Measurements from ENCODE around the gene COX6A2.
A peak's percentile ranks its signal among the peaks of the same experiment; 100 is the strongest.

The COX6A2 gene

GRCh38 chr16:31474173-31474714 is 46.1 kb upstream of the COX6A2 start:
- no peak overlapping the region for H3K4me3 ChIP-seq (ENCODE audit: low read depth, low read length)
- H3K27ac ChIP-seq = peak overlapping the region; percentile 33
- H3K27me3 ChIP-seq (replicated peaks) = no peaks in the 10 kb centered on the region
- in situ Hi-C loops (cut with HindIII; ENCODE audit: low pct_ligation_motif_present, low sequenced_read_pairs) = loop anchor here (25.0 kb wide), 2 partner anchors 287 to 537 kb away; partner anchors contain the start of genes FUS and ORAI3
- peaks cover 55% of the 10 kb centered on the region for H3K36me3 ChIP-seq (replicated peaks)
- peak; percentile 77 for DNase-seq
- no peak for TF ChIP-seq CTCF (IDR thresholded peaks at IDR 0.05; ENCODE audit: low read depth, low read length, missing control alignments)

DNA sequence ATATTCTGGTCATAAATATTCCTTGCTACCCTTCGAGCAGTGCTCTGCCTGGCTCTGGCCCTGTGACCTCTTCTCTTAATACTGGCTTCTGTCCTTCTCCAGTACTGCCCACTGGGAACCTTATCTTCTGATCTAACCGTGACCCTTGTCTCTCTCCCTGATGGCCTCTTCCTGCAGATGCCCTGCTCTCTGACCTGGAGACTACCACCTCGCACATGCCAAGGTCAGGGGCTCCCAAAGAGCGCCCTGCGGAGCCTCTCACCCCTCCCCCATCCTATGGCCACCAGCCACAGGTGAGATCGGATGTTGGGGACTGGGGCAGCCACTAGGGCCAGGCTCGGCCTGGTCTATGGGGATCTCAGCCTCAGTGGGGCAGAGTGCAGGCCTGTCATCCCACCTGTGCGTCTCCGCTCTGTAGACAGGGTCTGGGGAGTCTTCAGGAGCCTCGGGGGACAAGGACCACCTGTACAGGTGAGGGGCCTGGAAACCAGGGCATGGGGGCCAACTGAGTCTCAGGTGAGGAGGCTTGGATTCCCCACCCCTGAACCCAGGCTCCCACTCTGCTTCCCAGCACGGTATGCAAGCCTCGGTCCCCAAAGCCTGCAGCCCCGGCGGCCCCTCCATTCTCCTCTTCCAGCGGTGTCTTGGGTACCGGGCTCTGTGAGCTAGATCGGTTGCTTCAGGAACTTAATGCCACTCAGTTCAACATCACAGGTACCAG is 45.3 kb upstream of the COX6A2 start:
- Histone ChIP-seq H3K4me3 (ENCODE audit: low read depth, low read length) (peak overlapping the region; percentile 85), H3K27me3 (replicated peaks) (no peaks in the 10 kb centered on the region), H3K27ac (peak overlapping the region; percentile 33), H3K36me3 (replicated peaks) (peaks cover 49% of the 10 kb centered on the region)
- DNase-seq = no peak
- TF ChIP-seq CTCF (IDR thresholded peaks at IDR 0.05; ENCODE audit: low read depth, low read length, missing control alignments) = no peak
- in situ Hi-C loops (cut with HindIII; ENCODE audit: low pct_ligation_motif_present, low sequenced_read_pairs) = loop anchor here (25.0 kb wide), 2 partner anchors 286 to 536 kb away; partner anchors contain the start of genes FUS and ORAI3

DNA sequence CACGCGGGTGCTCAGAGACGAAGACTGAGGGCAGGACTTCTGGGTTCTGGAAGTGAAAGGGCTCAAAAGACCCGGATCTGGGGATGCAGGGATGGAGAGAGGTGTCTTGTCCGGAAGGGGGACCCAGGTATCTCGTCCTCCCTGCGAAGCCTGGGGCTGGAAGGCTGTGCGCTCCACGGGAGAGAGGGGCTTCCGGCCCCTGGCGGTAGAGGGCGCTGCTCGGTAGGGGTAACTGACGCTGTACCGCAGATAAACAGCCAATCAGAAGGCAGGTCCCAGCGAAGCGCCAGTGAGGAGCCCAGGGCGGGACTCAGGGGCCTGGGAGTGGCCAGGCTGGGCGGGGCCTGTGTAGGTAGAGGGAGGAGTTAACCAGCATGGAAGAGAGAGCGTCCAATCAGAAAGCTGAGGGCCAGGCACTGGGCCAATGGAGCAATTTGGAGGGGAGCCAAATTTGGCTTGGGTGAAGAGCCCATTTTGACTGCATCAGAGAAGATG is 44.6 kb upstream of the COX6A2 start:
- Histone ChIP-seq H3K27ac (peak overlapping the region; percentile 90), H3K27me3 (replicated peaks) (no peaks in the 10 kb centered on the region), H3K36me3 (replicated peaks) (peaks cover 42% of the 10 kb centered on the region), H3K4me3 (ENCODE audit: low read depth, low read length) (peak overlapping the region; percentile 85)
- TF ChIP-seq CTCF (IDR thresholded peaks at IDR 0.05; ENCODE audit: low read depth, low read length, missing control alignments) = peak; percentile 82
- in situ Hi-C loops (cut with HindIII; ENCODE audit: low pct_ligation_motif_present, low sequenced_read_pairs) = loop anchor here (25.0 kb wide), 2 partner anchors 285 to 535 kb away; partner anchors contain the start of genes FUS and ORAI3
- peak; percentile 97 for DNase-seq

GRCh38 chr16:31471875-31472708 is 43.9 kb upstream of the COX6A2 start, which contains the start of gene TGFB1I1:
Gene TGFB1I1, plus strand, starts transcription at chr16:31472152. Its CDS starts 37 bp downstream, at chr16:31472189.
- in situ Hi-C loops (cut with HindIII; ENCODE audit: low pct_ligation_motif_present, low sequenced_read_pairs) = loop anchor here (25.0 kb wide), 2 partner anchors 285 to 535 kb away; partner anchors contain the start of genes FUS and ORAI3
- DNase-seq = peak; percentile 71
- H3K4me3 ChIP-seq (ENCODE audit: low read depth, low read length) = peak within 1 kb of the TSS; percentile 85
- H3K27ac ChIP-seq = peak within 1 kb of the TSS; percentile 90
- no peaks in the 10 kb centered on the region for H3K27me3 ChIP-seq (replicated peaks)
- H3K36me3 ChIP-seq (replicated peaks) = peaks cover 36% of the 10 kb centered on the region
- TF ChIP-seq CTCF (IDR thresholded peaks at IDR 0.05; ENCODE audit: low read depth, low read length, missing control alignments) = no peak

- peak; percentile 24 for DNase-seq
- in situ Hi-C loops (cut with HindIII; ENCODE audit: low pct_ligation_motif_present, low sequenced_read_pairs) = loop anchor here (25.0 kb wide), 2 partner anchors 284 to 534 kb away; partner anchors contain the start of genes FUS and ORAI3
- Histone ChIP-seq H3K36me3 (replicated peaks) (peaks cover 31% of the 10 kb centered on the region), H3K27me3 (replicated peaks) (no peaks in the 10 kb centered on the region), H3K27ac (peak overlapping the region; percentile 90), H3K4me3 (ENCODE audit: low read depth, low read length) (peak overlapping the region; percentile 85)
- TF ChIP-seq CTCF (IDR thresholded peaks at IDR 0.05; ENCODE audit: low read depth, low read length, missing control alignments) = no peak
Observed at GRCh38 chr16:31471241-31471874, 43.2 kb upstream of the COX6A2 start.
